Neuronal stem cell (in vitro differentiated cells): ENCODE results near the gene SCAP.

Experiments
- DNase-seq: peaks from one replicate; pipeline ENCODE4 v3.0.0-alpha.2; 2013; ENCODE audit warnings: low spot score
- H2AFZ ChIP-seq: one replicate; pipeline ENCODE4 v1.6.1; 2013; ENCODE audit warnings: mild to moderate bottlenecking, low read length, inconsistent platforms
- H2AK5ac ChIP-seq: 2 replicates; pipeline ENCODE4 v1.6.1; 2013; ENCODE audit warnings: low read depth, mild to moderate bottlenecking, inconsistent platforms, low read length, moderate library complexity, mixed read lengths
- H2BK120ac ChIP-seq: 2 replicates; pipeline ENCODE4 v1.6.1; 2013; ENCODE audit warnings: low read depth, mild to moderate bottlenecking, inconsistent platforms, low read length, moderate library complexity, mixed read lengths
- H2BK12ac ChIP-seq: one replicate; pipeline ENCODE4 v1.6.1; 2013; ENCODE audit warnings: low read length, inconsistent platforms
- H2BK15ac ChIP-seq: 2 replicates; pipeline ENCODE4 v1.6.1; 2013; ENCODE audit warnings: mild to moderate bottlenecking, low read length, inconsistent platforms, mixed read lengths
- H2BK5ac ChIP-seq: one replicate; pipeline ENCODE4 v1.6.1; 2013; ENCODE audit warnings: inconsistent platforms, mild to moderate bottlenecking, low read length, moderate library complexity
- H3K14ac ChIP-seq: one replicate; pipeline ENCODE4 v1.6.1; 2013; ENCODE audit warnings: low read length, inconsistent platforms
- H3K18ac ChIP-seq: 2 replicates; pipeline ENCODE4 v1.6.1; 2013; ENCODE audit warnings: low read length, inconsistent platforms
- H3K23ac ChIP-seq: 2 replicates; pipeline ENCODE4 v1.6.1; 2013; ENCODE audit warnings: low read depth, mild to moderate bottlenecking, mixed read lengths, low read length, inconsistent platforms; ENCODE audit not compliant: poor library complexity
- H3K27ac ChIP-seq: replicated peaks from 3 replicates; pipeline ENCODE4 v1.5.1; 2013; ENCODE audit warnings: low read length, inconsistent platforms
- H3K27me3 ChIP-seq, 3 experiments: 2 replicates each; pipeline ENCODE4 v1.6.1; 2013; ENCODE audit warnings: low read length in 3 of 3, mild to moderate bottlenecking in 2 of 3, inconsistent platforms in 1 of 3, low read depth in 1 of 3, mixed read lengths in 1 of 3, moderate library complexity in 1 of 3; ENCODE audit not compliant: control insufficient read depth in 3 of 3, insufficient read depth in 3 of 3
- H3K36me3 ChIP-seq, 2 donors: replicated peaks in 1 of 2; 2 replicates each; pipeline ENCODE4 v1.6.1; 2013; ENCODE audit warnings: low read length in 2 of 2; ENCODE audit not compliant: control insufficient read depth in 2 of 2, insufficient read depth in 2 of 2
- H3K4ac ChIP-seq: 2 replicates; pipeline ENCODE4 v1.6.1; 2013; ENCODE audit warnings: inconsistent platforms, mild to moderate bottlenecking, low read length, moderate library complexity
- H3K4me1 ChIP-seq, 2 donors: 1 replicate in 1 of 2; 2 replicates in 1 of 2; pipeline ENCODE4 v1.6.1; 2013; ENCODE audit warnings: low read length in 2 of 2, low read depth in 1 of 2; ENCODE audit not compliant: control insufficient read depth in 2 of 2, insufficient read depth in 1 of 2
- H3K4me2 ChIP-seq: one replicate; pipeline ENCODE4 v1.6.1; 2013; ENCODE audit warnings: mild to moderate bottlenecking, low read length, inconsistent platforms; ENCODE audit not compliant: insufficient read depth, poor library complexity, severe bottlenecking
- H3K4me3 ChIP-seq, 2 donors: 2 replicates each; pipeline ENCODE4 v1.5.1; 2013; ENCODE audit warnings: low read length in 2 of 2, mild to moderate bottlenecking in 2 of 2, inconsistent platforms in 1 of 2, moderate library complexity in 1 of 2
- H3K79me1 ChIP-seq: one replicate; pipeline ENCODE4 v1.6.1; 2013; ENCODE audit warnings: low read depth, mild to moderate bottlenecking, inconsistent platforms, low read length, moderate library complexity
- H3K9ac ChIP-seq: one replicate; pipeline ENCODE4 v1.6.1; 2013; ENCODE audit warnings: mild to moderate bottlenecking, low read depth, low read length, inconsistent platforms; ENCODE audit not compliant: poor library complexity
- H3K9me3 ChIP-seq, 2 donors: replicated peaks in 1 of 2; 2 replicates each; pipeline versions ENCODE3 to v1.6.1; 2013; ENCODE audit warnings: low read length in 2 of 2, mild to moderate bottlenecking in 2 of 2, inconsistent platforms in 1 of 2, low read depth in 1 of 2, mixed read lengths in 1 of 2, moderate library complexity in 1 of 2; ENCODE audit not compliant: control insufficient read depth in 2 of 2, insufficient read depth in 1 of 2
- H4K8ac ChIP-seq: one replicate; pipeline ENCODE4 v1.6.1; 2013; ENCODE audit warnings: low read depth, mild to moderate bottlenecking, inconsistent platforms, low read length, moderate library complexity
- H4K91ac ChIP-seq: one replicate; pipeline ENCODE4 v1.6.1; 2013; ENCODE audit warnings: low read length, low read depth, mild to moderate bottlenecking, inconsistent platforms; ENCODE audit not compliant: poor library complexity
- WGBS, 2 donors: extraction: QIAGEN DNeasy Blood & Tissue Kit; methylation state at CpG; one replicate each; pipeline ENCODE4 v1.1.7; 2013; ENCODE audit warnings: missing lambda C conversion rate in 2 of 2, mixed read lengths in 1 of 2; ENCODE audit not compliant: insufficient read length in 2 of 2, insufficient replicate concordance in 1 of 2; ENCODE audit errors: extremely low coverage in 2 of 2; 5-methylcytosine and 5-hydroxymethylcytosine counted together

The SCAP gene

DNA sequence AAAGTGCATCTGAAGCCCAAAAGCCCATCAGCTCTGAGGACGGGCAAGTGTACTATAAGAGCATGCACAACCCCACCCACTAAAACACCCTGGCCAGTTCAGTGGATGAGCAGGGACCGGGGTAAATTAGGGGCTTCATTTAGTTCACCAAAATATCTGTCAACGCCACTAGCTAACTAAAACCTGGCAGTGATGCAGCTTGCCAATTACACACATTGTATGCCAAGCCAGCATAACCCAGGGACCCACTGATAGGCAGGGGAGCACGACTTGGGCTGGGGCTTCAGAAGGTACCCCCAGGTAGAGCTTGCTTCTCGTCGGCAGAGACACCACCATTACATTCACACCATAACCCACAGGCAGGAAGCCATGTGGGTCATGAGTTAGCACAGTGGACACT is 47.9 kb downstream of the SCAP start:
- no peak overlapping the region for H3K14ac ChIP-seq
- H2AK5ac ChIP-seq = no peak overlapping the region
- no peaks in the 10 kb centered on the region for H3K79me1 ChIP-seq
- no peak overlapping the region for H3K27ac ChIP-seq
- peaks cover 5 to 13% of the 10 kb centered on the region in 2 donors for H3K4me1 ChIP-seq
- peaks cover 31 to 66% of the 10 kb centered on the region in 2 donors for H3K36me3 ChIP-seq
- no peak overlapping the region for H2BK15ac ChIP-seq
- no peak overlapping the region for H3K4me2 ChIP-seq
- H3K9ac ChIP-seq = no peak overlapping the region
- H3K23ac ChIP-seq = no peak overlapping the region
- no peak overlapping the region for H3K4ac ChIP-seq
- no peak overlapping the region for H4K91ac ChIP-seq
- H2BK5ac ChIP-seq = no peak overlapping the region
- H3K27me3 ChIP-seq = no peaks in the 10 kb centered on the region
- H2AFZ ChIP-seq = no peak overlapping the region
- H3K4me3 ChIP-seq = no peak overlapping the region
- H3K18ac ChIP-seq = no peak overlapping the region
- H2BK120ac ChIP-seq = no peak overlapping the region
- WGBS, 2 donors = no CpG with 5 or more reads among the region's 6 CpGs
- DNase-seq = no peak
- H2BK12ac ChIP-seq = no peak overlapping the region
- peaks cover 0 to 2% of the 10 kb centered on the region in 2 donors for H3K9me3 ChIP-seq
- no peak overlapping the region for H4K8ac ChIP-seq

DNA sequence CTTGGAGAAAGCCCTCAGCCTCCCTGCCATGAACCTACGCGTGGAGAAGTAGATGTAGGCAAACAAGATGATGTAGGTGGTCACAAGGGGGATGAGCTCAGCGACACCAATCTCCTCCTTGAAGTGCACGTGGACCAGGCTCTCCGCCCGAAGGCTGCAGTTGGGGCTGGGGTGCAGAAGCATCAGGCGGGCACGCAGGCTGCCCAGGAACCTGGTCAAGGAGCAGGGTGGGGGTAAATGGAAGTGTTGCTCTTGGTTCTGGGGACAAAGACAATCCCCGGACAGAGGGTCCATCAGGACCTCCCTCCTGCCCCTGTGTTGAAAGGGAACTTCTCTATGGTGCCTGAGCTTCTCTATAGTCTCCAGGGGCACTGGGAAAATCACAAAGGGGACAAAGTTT is 49.8 kb downstream of the SCAP start:
- Histone ChIP-seq H3K36me3 (peaks cover 37 to 65% of the 10 kb centered on the region in 2 donors), H3K4ac (no peak overlapping the region), H2BK5ac (no peak overlapping the region), H3K23ac (no peak overlapping the region), H3K14ac (no peak overlapping the region), H4K8ac (no peak overlapping the region), H3K4me2 (no peak overlapping the region), H2BK12ac (no peak overlapping the region), H2BK120ac (no peak overlapping the region), H2AK5ac (no peak overlapping the region), H3K27ac (no peak overlapping the region), H3K9ac (no peak overlapping the region), H2AFZ (no peak overlapping the region), H3K4me3 (no peak overlapping the region), H3K79me1 (no peaks in the 10 kb centered on the region), H4K91ac (no peak overlapping the region), H2BK15ac (no peak overlapping the region), H3K4me1 (peaks cover 4 to 11% of the 10 kb centered on the region in 2 donors), H3K18ac (no peak overlapping the region), H3K9me3 (peaks cover 0 to 2% of the 10 kb centered on the region in 2 donors), H3K27me3 (no peaks in the 10 kb centered on the region)
- no peak for DNase-seq
- WGBS, 2 donors = no CpG with 5 or more reads among the region's 9 CpGs

DNA sequence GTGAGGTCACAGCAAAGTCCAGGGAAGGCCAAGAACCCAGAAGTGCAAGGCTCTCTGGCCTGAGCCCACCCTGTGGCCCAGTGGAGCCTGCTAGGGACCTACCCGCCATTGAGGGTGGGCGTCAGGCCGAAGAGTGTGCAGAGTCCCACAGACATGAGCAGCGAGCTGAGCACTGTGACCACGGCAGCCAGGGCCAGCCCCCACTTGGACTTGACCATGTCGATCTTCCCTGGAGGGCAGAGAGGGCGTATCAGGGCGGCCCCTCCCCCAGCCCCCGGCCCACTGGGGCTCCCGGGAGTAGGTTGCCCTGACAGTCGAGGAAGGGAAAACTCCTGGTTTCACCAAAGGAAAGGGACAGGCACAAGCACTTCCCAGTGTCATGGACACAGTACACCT is 50.4 kb downstream of the SCAP start:
- no peak for DNase-seq

DNA sequence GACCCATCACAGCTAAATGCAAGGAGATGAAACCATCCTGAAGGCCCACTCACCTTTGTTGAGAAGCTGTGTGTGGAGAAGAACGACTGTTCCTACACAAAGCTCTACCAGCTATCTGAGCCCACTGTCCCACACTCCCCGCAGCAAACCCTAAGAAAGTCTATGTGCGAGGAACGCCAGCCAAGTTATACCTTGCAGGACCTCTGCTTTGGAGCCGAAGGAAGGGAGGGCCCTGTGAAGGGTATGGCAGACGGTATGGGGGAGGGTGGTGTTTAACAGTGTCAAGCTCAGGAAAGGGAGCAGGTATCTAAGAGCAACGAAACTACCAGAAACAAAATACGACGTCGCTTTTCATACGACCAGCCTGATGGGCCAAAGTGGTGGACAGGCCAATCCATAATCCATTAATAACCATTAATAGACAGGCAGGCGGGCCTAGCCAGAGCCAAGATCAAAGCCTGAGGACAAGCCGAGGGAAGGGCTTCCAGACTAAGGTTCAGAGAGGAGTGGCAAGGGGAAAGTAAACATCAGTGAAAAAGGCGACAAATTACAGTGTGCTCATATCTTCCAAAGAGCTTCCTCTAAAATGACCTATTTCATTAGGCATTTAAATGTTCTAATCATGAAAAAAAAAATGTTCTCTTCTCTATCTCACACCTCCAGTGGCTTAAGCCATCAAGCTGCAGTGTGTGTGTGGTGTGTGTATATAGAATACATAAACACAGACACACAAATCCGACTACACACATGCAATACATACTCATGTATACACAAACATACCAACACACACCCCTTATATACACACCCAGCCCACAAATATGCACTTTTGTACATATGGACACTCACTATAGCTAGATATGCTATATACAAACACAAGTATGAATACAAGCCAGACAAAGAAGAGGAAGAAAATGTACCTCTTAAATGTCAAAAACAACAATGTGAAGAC is 51.0 kb downstream of the SCAP start:
- no peak overlapping the region for H3K23ac ChIP-seq
- no peak overlapping the region for H3K9ac ChIP-seq
- H3K4ac ChIP-seq = no peak overlapping the region
- no CpG with 5 or more reads among the region's 15 CpGs for WGBS, 2 donors
- H3K27ac ChIP-seq = no peak overlapping the region
- H2AFZ ChIP-seq = no peak overlapping the region
- H3K14ac ChIP-seq = no peak overlapping the region
- no peak overlapping the region for H2BK12ac ChIP-seq
- peaks cover 2 to 3% of the 10 kb centered on the region in 2 donors for H3K4me1 ChIP-seq
- peaks cover 3% of the 10 kb centered on the region for H3K79me1 ChIP-seq
- H4K8ac ChIP-seq = no peak overlapping the region
- peaks cover 0 to 2% of the 10 kb centered on the region in 2 donors for H3K9me3 ChIP-seq
- H3K27me3 ChIP-seq = no peaks in the 10 kb centered on the region
- no peak overlapping the region for H2BK5ac ChIP-seq
- no peak overlapping the region for H2BK15ac ChIP-seq
- no peak overlapping the region for H3K4me2 ChIP-seq
- H2AK5ac ChIP-seq = no peak overlapping the region
- H4K91ac ChIP-seq = no peak overlapping the region
- no peak for DNase-seq
- no peak overlapping the region for H2BK120ac ChIP-seq
- peaks cover 46 to 75% of the 10 kb centered on the region in 2 donors for H3K36me3 ChIP-seq
- H3K4me3 ChIP-seq = no peak overlapping the region
- H3K18ac ChIP-seq = no peak overlapping the region

More for the DNA sequence above, 50.4 kb downstream of the SCAP start:
- Histone ChIP-seq H2BK5ac (no peak overlapping the region), H3K18ac (no peak overlapping the region), H3K9me3 (peaks cover 0 to 2% of the 10 kb centered on the region in 2 donors), H3K4me2 (no peak overlapping the region), H3K36me3 (peaks cover 41 to 69% of the 10 kb centered on the region in 2 donors), H2AFZ (no peak overlapping the region), H4K8ac (no peak overlapping the region), H2AK5ac (no peak overlapping the region), H3K4me3 (no peak overlapping the region), H3K4me1 (peaks cover 2 to 6% of the 10 kb centered on the region in 2 donors), H2BK120ac (no peak overlapping the region), H3K14ac (no peak overlapping the region), H2BK15ac (no peak overlapping the region), H3K27ac (no peak overlapping the region), H3K27me3 (no peaks in the 10 kb centered on the region), H3K4ac (no peak overlapping the region), H2BK12ac (no peak overlapping the region), H3K23ac (no peak overlapping the region), H3K79me1 (peaks cover 3% of the 10 kb centered on the region), H3K9ac (no peak overlapping the region), H4K91ac (no peak overlapping the region)
- no CpG with 5 or more reads among the region's 11 CpGs for WGBS, 2 donors
